Effector memory CD4-positive, alpha-beta T cell (primary cell): ENCODE results near the gene UFM1.

Experiments used
- DNase-seq, 3 donors: peaks; one replicate each; pipeline ENCODE4 v3.0.0-alpha.2; 2020
- H3K27ac ChIP-seq: 2 replicates; pipeline ENCODE4 v1.7.0; 2013; ENCODE audit warnings: mild to moderate bottlenecking, low read length, moderate library complexity; ENCODE audit not compliant: insufficient read depth, poor library complexity, severe bottlenecking
- H3K27me3 ChIP-seq: replicated peaks from 2 replicates; pipeline ENCODE4 v1.7.0; 2013; ENCODE audit warnings: mild to moderate bottlenecking, low read length; ENCODE audit not compliant: insufficient read depth, control insufficient read depth, poor library complexity, severe bottlenecking
- H3K36me3 ChIP-seq: 2 replicates; pipeline ENCODE4 v1.7.0; 2013; ENCODE audit warnings: mild to moderate bottlenecking, low read length, moderate library complexity; ENCODE audit not compliant: control insufficient read depth, insufficient read depth
- H3K4me1 ChIP-seq: 2 replicates; pipeline ENCODE4 v1.7.0; 2013; ENCODE audit warnings: low read length, mild to moderate bottlenecking; ENCODE audit not compliant: control insufficient read depth, insufficient read depth, poor library complexity, severe bottlenecking
- H3K4me3 ChIP-seq: 2 replicates; pipeline ENCODE4 v1.7.0; 2013; ENCODE audit warnings: low read length, low read depth, mild to moderate bottlenecking; ENCODE audit not compliant: insufficient read depth, poor library complexity, severe bottlenecking
- H3K9me3 ChIP-seq: 2 replicates; pipeline ENCODE4 v1.7.0; 2013; ENCODE audit warnings: mild to moderate bottlenecking, low read length, moderate library complexity; ENCODE audit not compliant: control insufficient read depth

UFM1 gene

GRCh38 chr13:38409771-38410170, 60.1 kb downstream of the UFM1 start:
- no peaks in the 10 kb centered on the region for H3K9me3 ChIP-seq
- no peak for DNase-seq
- H3K4me1 ChIP-seq = no peaks in the 10 kb centered on the region
- no peak overlapping the region for H3K27ac ChIP-seq
- no peaks in the 10 kb centered on the region for H3K27me3 ChIP-seq
- H3K4me3 ChIP-seq = no peak overlapping the region
- H3K36me3 ChIP-seq = no peaks in the 10 kb centered on the region

- Histone ChIP-seq H3K27me3 (no peaks in the 10 kb centered on the region), H3K9me3 (no peaks in the 10 kb centered on the region), H3K4me3 (no peak overlapping the region), H3K27ac (no peak overlapping the region), H3K4me1 (no peaks in the 10 kb centered on the region), H3K36me3 (no peaks in the 10 kb centered on the region)
- no peak for DNase-seq
These were observed 62.6 kb downstream of the UFM1 start for GRCh38 chr13:38412266-38412665.
